ENCODE measurements around the gene EPB41L2. TPM values are rescaled to one million over a fixed set of nuclear protein-coding genes. Genes with fewer than 3 reads are reported as not detected.

EPB41L2 gene
- total RNA-seq, 2 donors from 2014 or later: 43.5 to 47.2 TPM

DNA sequence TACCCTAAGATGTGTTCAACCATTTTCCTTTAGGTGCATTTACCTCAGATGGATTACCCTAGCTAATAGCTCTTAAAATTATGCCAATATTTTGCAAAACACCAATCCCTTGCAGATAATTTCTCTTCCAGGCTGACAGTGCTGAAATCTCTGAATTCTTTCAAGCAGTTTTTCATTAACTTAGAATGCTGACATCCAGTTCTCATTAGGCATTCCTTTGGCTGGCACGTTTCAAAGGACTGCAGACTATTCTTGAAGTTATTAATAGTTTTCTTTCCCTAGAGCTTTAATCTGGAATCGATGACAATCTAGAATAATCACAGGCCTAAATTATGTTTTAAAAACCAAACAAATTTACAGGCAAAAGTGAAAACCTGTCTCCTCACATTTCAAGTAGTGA lies 167.5 kb downstream of the EPB41L2 start:
- Histone ChIP-seq H3K9me3 (no peaks in the 10 kb centered on the region), H3K4me3 (no peak overlapping the region), H3K27me3 (no peaks in the 10 kb centered on the region), H3K27ac (no peak overlapping the region), H3K4me1 (no peaks in the 10 kb centered on the region), H3K36me3 (replicated peaks in 1 of 2; ENCODE audit: insufficient read depth in 1 of 2, low read depth in 2 of 2) (peaks cover 0 to 3% of the 10 kb centered on the region in 2 donors)
- WGBS, 2 donors: 31 to 44% methylated on average over 2 of the region's 2 CpGs
- DNase-seq (no peak), ATAC-seq (no peak)
- TF ChIP-seq, protein P1, sequence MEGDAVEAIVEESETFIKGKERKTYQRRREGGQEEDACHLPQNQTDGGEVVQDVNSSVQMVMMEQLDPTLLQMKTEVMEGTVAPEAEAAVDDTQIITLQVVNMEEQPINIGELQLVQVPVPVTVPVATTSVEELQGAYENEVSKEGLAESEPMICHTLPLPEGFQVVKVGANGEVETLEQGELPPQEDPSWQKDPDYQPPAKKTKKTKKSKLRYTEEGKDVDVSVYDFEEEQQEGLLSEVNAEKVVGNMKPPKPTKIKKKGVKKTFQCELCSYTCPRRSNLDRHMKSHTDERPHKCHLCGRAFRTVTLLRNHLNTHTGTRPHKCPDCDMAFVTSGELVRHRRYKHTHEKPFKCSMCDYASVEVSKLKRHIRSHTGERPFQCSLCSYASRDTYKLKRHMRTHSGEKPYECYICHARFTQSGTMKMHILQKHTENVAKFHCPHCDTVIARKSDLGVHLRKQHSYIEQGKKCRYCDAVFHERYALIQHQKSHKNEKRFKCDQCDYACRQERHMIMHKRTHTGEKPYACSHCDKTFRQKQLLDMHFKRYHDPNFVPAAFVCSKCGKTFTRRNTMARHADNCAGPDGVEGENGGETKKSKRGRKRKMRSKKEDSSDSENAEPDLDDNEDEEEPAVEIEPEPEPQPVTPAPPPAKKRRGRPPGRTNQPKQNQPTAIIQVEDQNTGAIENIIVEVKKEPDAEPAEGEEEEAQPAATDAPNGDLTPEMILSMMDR (IDR thresholded peaks at IDR 0.05): no peak
- no peak for TF ChIP-seq POLR2A (IDR thresholded peaks at IDR 0.05)
- intact Hi-C loops (cut with DNase I): no loop called here

- Histone ChIP-seq H3K36me3 (replicated peaks in 1 of 2; ENCODE audit: insufficient read depth in 1 of 2, low read depth in 2 of 2) (peaks cover 0 to 3% of the 10 kb centered on the region in 2 donors), H3K27ac (no peak overlapping the region), H3K4me1 (no peaks in the 10 kb centered on the region), H3K27me3 (no peaks in the 10 kb centered on the region), H3K4me3 (no peak overlapping the region), H3K9me3 (no peaks in the 10 kb centered on the region)
- DNase-seq (no peak), ATAC-seq (no peak)
- whole genome bisulfite sequencing, 2 donors: 57 to 71% methylated on average over 2 of the region's 2 CpGs
- TF ChIP-seq, protein P1 (IDR thresholded peaks at IDR 0.05): no peak
- TF ChIP-seq POLR2A (IDR thresholded peaks at IDR 0.05): no peak
- intact Hi-C loops (cut with DNase I): loop anchor here (5.0 kb wide), 1 partner anchor 214 kb away; no protein-coding TSS in a partner anchor
These were observed 169.3 kb downstream of the EPB41L2 start for GRCh38 chr6:130893766-130894165.

DNA sequence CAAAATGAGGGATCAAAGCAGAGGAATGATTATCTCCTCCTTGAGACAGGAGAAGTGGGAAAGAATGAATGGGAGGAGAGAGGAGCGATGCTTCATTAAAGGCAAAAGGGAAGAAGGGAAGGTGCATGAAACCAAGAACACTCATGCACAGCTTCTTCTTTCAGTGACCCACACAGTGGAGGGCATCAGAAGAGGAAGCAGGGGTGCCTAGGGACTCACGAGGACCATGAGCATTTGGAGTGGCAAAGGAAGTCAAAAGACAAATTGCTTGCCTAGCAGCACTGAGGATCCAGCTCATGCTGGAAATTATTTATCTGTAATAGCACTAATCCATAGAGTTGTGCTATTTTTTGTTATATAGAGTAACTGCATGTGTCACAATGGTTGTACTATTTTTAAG lies 169.8 kb downstream of the EPB41L2 start:
- DNase-seq: peak in 1 of 4 donors; percentile 30
- WGBS, 2 donors: 70 to 88% methylated on average over 2 of the region's 2 CpGs
- H3K4me1 ChIP-seq: no peaks in the 10 kb centered on the region
- no peak for TF ChIP-seq POLR2A (IDR thresholded peaks at IDR 0.05)
- TF ChIP-seq, protein P1 (IDR thresholded peaks at IDR 0.05): no peak
- intact Hi-C loops (cut with DNase I): loop anchor here (5.0 kb wide), 1 partner anchor 214 kb away; no protein-coding TSS in a partner anchor
- ATAC-seq: no peak
- H3K4me3 ChIP-seq: no peak overlapping the region
- H3K36me3 ChIP-seq (replicated peaks in 1 of 2; ENCODE audit: insufficient read depth in 1 of 2, low read depth in 2 of 2): peaks cover 0 to 3% of the 10 kb centered on the region in 2 donors
- H3K27ac ChIP-seq: no peak overlapping the region
- H3K9me3 ChIP-seq: no peaks in the 10 kb centered on the region
- no peaks in the 10 kb centered on the region for H3K27me3 ChIP-seq

- Histone ChIP-seq H3K9me3 (no peaks in the 10 kb centered on the region), H3K27ac (no peak overlapping the region), H3K36me3 (replicated peaks in 1 of 2; ENCODE audit: insufficient read depth in 1 of 2, low read depth in 2 of 2) (peaks cover 0 to 3% of the 10 kb centered on the region in 2 donors), H3K4me1 (no peaks in the 10 kb centered on the region), H3K4me3 (no peak overlapping the region), H3K27me3 (no peaks in the 10 kb centered on the region)
- WGBS, 2 donors: 85 to 88% methylated on average over 2 of the region's 2 CpGs
- no peak for ATAC-seq
- DNase-seq: no peak
- TF ChIP-seq POLR2A (IDR thresholded peaks at IDR 0.05): no peak
- TF ChIP-seq, protein P1 (IDR thresholded peaks at IDR 0.05): no peak
- intact Hi-C loops (cut with DNase I): loop anchor here (5.0 kb wide), 1 partner anchor 217 kb away; no protein-coding TSS in a partner anchor
These were observed 172.5 kb downstream of the EPB41L2 start for GRCh38 chr6:130890521-130890971.

GRCh38 chr6:130889423-130889822 lies 173.6 kb downstream of the EPB41L2 start:
- intact Hi-C loops (cut with DNase I): loop anchor here (10.0 kb wide), 1 partner anchor 645 kb away; no protein-coding TSS in a partner anchor
- no peaks in the 10 kb centered on the region for H3K9me3 ChIP-seq
- WGBS, 2 donors: 91 to 96% methylated on average over 2 of the region's 2 CpGs
- no peak overlapping the region for H3K27ac ChIP-seq
- DNase-seq (no peak), ATAC-seq (no peak)
- no peak for TF ChIP-seq POLR2A (IDR thresholded peaks at IDR 0.05)
- TF ChIP-seq, protein P1 (IDR thresholded peaks at IDR 0.05): no peak
- peaks cover 0 to 3% of the 10 kb centered on the region in 2 donors for H3K36me3 ChIP-seq (replicated peaks in 1 of 2; ENCODE audit: insufficient read depth in 1 of 2, low read depth in 2 of 2)
- no peaks in the 10 kb centered on the region for H3K4me1 ChIP-seq
- no peaks in the 10 kb centered on the region for H3K27me3 ChIP-seq
- no peak overlapping the region for H3K4me3 ChIP-seq

Measured in body of pancreas (tissue), 4 donors.